AG09309 (cell line): ENCODE data around the gene MRGPRX1.

Experiments used
- DNase-seq: peaks from one replicate; pipeline ENCODE4 v3.0.0-alpha.2; 2010; ENCODE audit warnings: low read depth
- H3K4me3 ChIP-seq: 2 replicates; pipeline ENCODE4 v1.5.1; 2011; ENCODE audit warnings: mild to moderate bottlenecking, low read depth, low read length, moderate library complexity; ENCODE audit not compliant: control insufficient read depth
- CTCF ChIP-seq: IDR thresholded peaks from 2 replicates; pipeline ENCODE4 v1.5.1; 2011; ENCODE audit warnings: mild to moderate bottlenecking, low read depth, low read length, inconsistent platforms; ENCODE audit not compliant: insufficient read depth, control insufficient read depth; ENCODE audit errors: missing control alignments

The MRGPRX1 gene

GRCh38 chr11:18939314-18939713 is at the start of gene MRGPRX1:
MRGPRX1 (minus strand) TSS chr11:18939414; CDS start chr11:18934784, 4,630 bp downstream.
- TF ChIP-seq CTCF = no peak
- H3K4me3 ChIP-seq = no peak within 1 kb of the TSS
- no peak for DNase-seq

- no peak overlapping the region for H3K4me3 ChIP-seq
- DNase-seq = no peak
- no peak for TF ChIP-seq CTCF
Observed at GRCh38 chr11:18987454-18988231, 48.4 kb upstream of the MRGPRX1 start.

GRCh38 chr11:18986744-18987143 is 47.5 kb upstream of the MRGPRX1 start:
- no peak for TF ChIP-seq CTCF
- DNase-seq = no peak
- H3K4me3 ChIP-seq = no peak overlapping the region

GRCh38 chr11:18981897-18982296 is 42.7 kb upstream of the MRGPRX1 start:
- no peak overlapping the region for H3K4me3 ChIP-seq
- TF ChIP-seq CTCF = no peak
- no peak for DNase-seq

GRCh38 chr11:18974192-18974591 is 35.0 kb upstream of the MRGPRX1 start:
- no peak for DNase-seq
- TF ChIP-seq CTCF = no peak

GRCh38 chr11:18972336-18972735 is 33.1 kb upstream of the MRGPRX1 start:
- H3K4me3 ChIP-seq = no peak overlapping the region
- TF ChIP-seq CTCF = no peak
- DNase-seq = no peak

More at GRCh38 chr11:18974192-18974591, 35.0 kb upstream of the MRGPRX1 start:
- H3K4me3 ChIP-seq = no peak overlapping the region
